ENCODE data around the gene ITGA5. TPM values are rescaled to one million over a fixed set of nuclear protein-coding genes. Genes with fewer than 3 reads are reported as not detected.

ITGA5 gene
- total and polyA plus RNA-seq, 2 of the 13 experiments (the other 11 are each of a cell fraction or from before 2014, with no cell fraction given): 0.20 to 0.40 TPM

GRCh38 chr12:54360717-54361456 is 58.2 kb downstream of the ITGA5 start (continued):
- TF ChIP-seq PATZ1 (CRISPR knock-in tag; IDR thresholded peaks at IDR 0.05) (peak; percentile 62; the same call in 1 of the 2 replicates), AGO1 (IDR thresholded peaks at IDR 0.05; ENCODE audit: low read depth, low read length, poor library complexity, severe bottlenecking) (no peak), TERF1 (CRISPR knock-in tag; IDR thresholded peaks at IDR 0.05) (no peak), RNF2 (conservative IDR thresholded peaks at IDR 0.05; ENCODE audit: low read depth) (no peak), HDAC1 (CRISPR knock-in tag; IDR thresholded peaks at IDR 0.05) (no peak), HOXA5 (CRISPR knock-in tag; IDR thresholded peaks at IDR 0.05) (peak; percentile 52; the same call in 1 of the 2 replicates), RXRA (CRISPR knock-in tag; IDR thresholded peaks at IDR 0.05) (no peak; the same call in 1 of the 2 replicates), TBP (CRISPR knock-in tag; IDR thresholded peaks at IDR 0.05) (no peak), ZNF549 (CRISPR knock-in tag; IDR thresholded peaks at IDR 0.05) (no peak), ZNF746 (CRISPR knock-in tag; IDR thresholded peaks at IDR 0.05) (no peak), KDM6A (CRISPR knock-in tag; IDR thresholded peaks at IDR 0.05; ENCODE audit: low read depth) (no peak), ZNF558 (CRISPR knock-in tag; IDR thresholded peaks at IDR 0.05; ENCODE audit: borderline replicate concordance) (no peak), SIN3B (IDR thresholded peaks at IDR 0.05; ENCODE audit: low read length) (0 out of 2 replicates have a peak, but pooled peaks have one; percentile 24), AKNA (CRISPR knock-in tag; IDR thresholded peaks at IDR 0.05; ENCODE audit: borderline replicate concordance) (no peak), ZNF557 (CRISPR knock-in tag; IDR thresholded peaks at IDR 0.05) (no peak), ZNF17 (CRISPR knock-in tag; IDR thresholded peaks at IDR 0.05) (no peak), GATAD1 (CRISPR knock-in tag; IDR thresholded peaks at IDR 0.05) (0 out of 2 replicates have a peak, but pooled peaks have one; percentile 39), NR2C2 (CRISPR knock-in tag; IDR thresholded peaks at IDR 0.05; ENCODE audit: borderline replicate concordance) (peak; percentile 52; the same call in 1 of the 2 replicates), ZFP36 (IDR thresholded peaks at IDR 0.05; ENCODE audit: borderline replicate concordance, low read depth, low read length, partially characterized antibody) (no peak), RAD21 (CRISPR knock-in tag; IDR thresholded peaks at IDR 0.05) (peak; percentile 94), JDP2 (CRISPR knock-in tag; IDR thresholded peaks at IDR 0.05; ENCODE audit: borderline replicate concordance) (no peak), NCOA5 (CRISPR knock-in tag; IDR thresholded peaks at IDR 0.05) (no peak), ZNF652 (CRISPR knock-in tag; IDR thresholded peaks at IDR 0.05; ENCODE audit: borderline replicate concordance, low read depth) (no peak), ZNF432 (CRISPR knock-in tag; IDR thresholded peaks at IDR 0.05; ENCODE audit: borderline replicate concordance) (no peak)
